ENCODE results near the gene ATP10B. TPM values are rescaled to one million over a fixed set of nuclear protein-coding genes. Genes with fewer than 3 reads are reported as not detected.

ATP10B gene
- total and polyA plus RNA-seq, 2 of the 13 experiments (the other 11 are each of a cell fraction or from before 2014, with no cell fraction given) = not detected

- no peaks in the 10 kb centered on the region for H4K20me1 ChIP-seq (ENCODE audit: insufficient read depth, low read length)
- no TSS peak for BruUV-seq (replicated peaks)
- no peak overlapping the region for H3K9ac ChIP-seq (ENCODE audit: insufficient read depth, low read depth, low read length)
- H2AFZ ChIP-seq (ENCODE audit: low read length) = no peak overlapping the region
- FAIRE-seq (no peak), ATAC-seq (no peak), DNase-seq (ENCODE audit: low spot score) (no peak)
- H3K36me3 ChIP-seq (replicated peaks in 1 of 2; ENCODE audit: control insufficient read depth in 1 of 2, insufficient read depth in 2 of 2, low read length in 2 of 2) = no peaks in the 10 kb centered on the region
- WGBS (ENCODE audit: low lambda C conversion rate) = 60% methylated on average over 4 of the region's 4 CpGs
- H3K4me3 ChIP-seq (replicated peaks in 1 of 3; ENCODE audit: insufficient read depth in 1 of 3, low read depth in 2 of 3, low read length in 3 of 3) = no peak overlapping the region
- no peaks in the 10 kb centered on the region for H3K9me3 ChIP-seq (ENCODE audit: low read length)
- no peak overlapping the region for H3K4me2 ChIP-seq (ENCODE audit: low read depth, low read length)
- H3K4me1 ChIP-seq (ENCODE audit: insufficient read depth, low read length) = no peaks in the 10 kb centered on the region
- CTCF ChIA-PET (ENCODE audit: low intra/inter-chr PET ratio, low total read pairs) = no interaction called here
- in situ Hi-C loops (cut with HindIII; ENCODE audit: extremely low pct_ligation_motif_present, low pct_unique_long_range_greater_than_20kb) = no loop called here
- no peaks in the 10 kb centered on the region for H3K79me2 ChIP-seq (ENCODE audit: insufficient read depth, low read length)
- H3K27ac ChIP-seq (ENCODE audit: extremely low read length, insufficient read depth, low read length) = no peak overlapping the region
- no peaks in the 10 kb centered on the region for H3K27me3 ChIP-seq (ENCODE audit: control insufficient read depth in 1 of 2, insufficient read depth in 2 of 2, low read length in 2 of 2)
- intact Hi-C loops (cut with micrococcal nuclease; ENCODE audit: unreplicated experiment) = no loop called here
- POLR2A ChIA-PET = no interaction called here
- TF ChIP-seq KLF6 (CRISPR knock-in tag; IDR thresholded peaks at IDR 0.05) (no peak), THAP7 (CRISPR knock-in tag; IDR thresholded peaks at IDR 0.05) (no peak), ZNF75D (CRISPR knock-in tag; IDR thresholded peaks at IDR 0.05; ENCODE audit: borderline replicate concordance) (no peak), ZNF142 (CRISPR knock-in tag; IDR thresholded peaks at IDR 0.05) (no peak), TAF15 (IDR thresholded peaks at IDR 0.05; ENCODE audit: low read depth, low read length, poor library complexity, severe bottlenecking) (no peak), ZZZ3 (CRISPR knock-in tag; IDR thresholded peaks at IDR 0.05; ENCODE audit: borderline replicate concordance) (no peak), CSRNP2 (CRISPR knock-in tag; conservative IDR thresholded peaks at IDR 0.05; ENCODE audit: low read depth) (no peak), ZNF580 (CRISPR knock-in tag; IDR thresholded peaks at IDR 0.05; ENCODE audit: borderline replicate concordance, low read depth) (no peak), ZFP41 (CRISPR knock-in tag; IDR thresholded peaks at IDR 0.05; ENCODE audit: borderline replicate concordance) (no peak), TCF7 (IDR thresholded peaks at IDR 0.05; ENCODE audit: low read depth) (no peak), CCAR2 (optimal IDR thresholded peaks at IDR 0.05; ENCODE audit: low read depth, low read length) (no peak), SP4 (CRISPR knock-in tag; IDR thresholded peaks at IDR 0.05) (no peak), TSC22D2 (CRISPR knock-in tag; IDR thresholded peaks at IDR 0.05; ENCODE audit: borderline replicate concordance) (no peak), MZF1 (CRISPR knock-in tag; IDR thresholded peaks at IDR 0.05; ENCODE audit: borderline replicate concordance) (no peak), MNT (IDR thresholded peaks at IDR 0.05) (no peak), WIZ (CRISPR knock-in tag; IDR thresholded peaks at IDR 0.05) (no peak)
Observed at GRCh38 chr5:160899735-160900134, 47.7 kb upstream of the ATP10B start.
